Activated CD4-positive, alpha-beta T cell treated with anti-CD3 and anti-CD28 coated beads, Interleukin-2, Interleukin-4, amounts not matched to agents 100 ng/mL and 50 ng/mL, durations not matched to agents 16 hours and 8 hours (primary cell): Measurements from ENCODE around the gene COX6A1.

Source experiments
- DNase-seq: peaks from one replicate; pipeline ENCODE4 v3.0.0-alpha.2; 2020; ENCODE audit warnings: low spot score

The COX6A1 gene

GRCh38 chr12:120437735-120438494 is at the start of gene COX6A1:
Gene COX6A1 (plus strand): TSS chr12:120438113. CDS start chr12:120438127, 14 bp downstream.
- peak; percentile 99 for DNase-seq

- no peak for DNase-seq
Observed at GRCh38 chr12:120388691-120389481, 49.0 kb upstream of the COX6A1 start.

- DNase-seq = no peak
Observed at GRCh38 chr12:120390540-120391120, 47.3 kb upstream of the COX6A1 start.

GRCh38 chr12:120394483-120395367 is 43.2 kb upstream of the COX6A1 start:
- DNase-seq = no peak

- no peak for DNase-seq
Observed at GRCh38 chr12:120397824-120398540, 39.9 kb upstream of the COX6A1 start.

GRCh38 chr12:120399531-120399930 is 38.4 kb upstream of the COX6A1 start:
- DNase-seq = no peak

GRCh38 chr12:120402217-120402616 is 35.7 kb upstream of the COX6A1 start:
- no peak for DNase-seq

GRCh38 chr12:120403869-120404268 is 34.0 kb upstream of the COX6A1 start:
- no peak for DNase-seq

GRCh38 chr12:120404271-120404670 is 33.6 kb upstream of the COX6A1 start:
- DNase-seq = no peak

GRCh38 chr12:120406069-120406468 is 31.8 kb upstream of the COX6A1 start:
- DNase-seq = no peak

- DNase-seq = no peak
Observed at GRCh38 chr12:120406553-120406952, 31.4 kb upstream of the COX6A1 start.

- no peak for DNase-seq
Observed at GRCh38 chr12:120408771-120409170, 29.1 kb upstream of the COX6A1 start.

- no peak for DNase-seq
Observed at GRCh38 chr12:120412421-120412820, 25.5 kb upstream of the COX6A1 start.

- DNase-seq = no peak
Observed at GRCh38 chr12:120413901-120414695, 23.8 kb upstream of the COX6A1 start.

GRCh38 chr12:120416490-120417216 is 21.3 kb upstream of the COX6A1 start:
- DNase-seq = no peak

GRCh38 chr12:120417917-120418580 is 19.9 kb upstream of the COX6A1 start:
- DNase-seq = no peak

- DNase-seq = no peak
Observed at GRCh38 chr12:120421701-120422100, 16.2 kb upstream of the COX6A1 start.

- DNase-seq = no peak
Observed at GRCh38 chr12:120422892-120423456, 14.9 kb upstream of the COX6A1 start.

GRCh38 chr12:120425797-120426196 is 12.1 kb upstream of the COX6A1 start:
- no peak for DNase-seq
